ENCODE results near the gene PPP6C. TPM values are rescaled to one million over a fixed set of nuclear protein-coding genes. Genes with fewer than 3 reads are reported as not detected.

The PPP6C gene
- total RNA-seq, 1 donor from 2014 or later, result 50.6 TPM

DNA sequence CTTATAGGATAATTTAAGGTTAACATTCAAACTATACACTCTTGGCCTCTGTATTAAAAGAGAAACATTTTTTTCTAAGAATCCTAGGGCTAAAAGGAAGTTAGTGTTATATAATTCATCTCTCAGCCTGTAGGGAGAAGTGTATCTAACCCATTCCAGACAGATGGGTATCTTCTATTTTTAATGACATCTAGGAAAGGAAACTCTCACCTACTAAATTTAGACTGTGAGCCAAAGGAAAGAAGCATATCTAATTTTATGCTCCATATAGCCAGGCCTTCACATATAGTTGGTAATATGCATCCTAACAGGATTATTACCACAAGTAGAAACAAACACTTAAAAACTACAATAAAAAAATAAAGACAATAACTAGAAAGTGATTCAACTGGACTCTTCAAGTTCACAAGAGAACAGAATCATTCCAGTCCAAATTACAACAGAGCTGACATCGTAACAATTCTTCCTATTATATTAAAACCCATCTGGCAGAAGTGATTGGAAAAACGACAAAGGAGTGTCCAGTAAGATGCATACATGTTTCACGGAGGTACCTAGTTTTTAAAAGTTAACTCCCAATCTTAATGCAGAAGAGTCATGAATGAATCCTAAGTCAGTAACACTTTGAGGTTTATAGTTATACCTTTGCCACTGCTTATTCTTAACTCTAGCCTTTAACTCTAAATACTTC lies 85.7 kb downstream of the PPP6C start:
- intact Hi-C loops (cut with micrococcal nuclease), result no loop called here

DNA sequence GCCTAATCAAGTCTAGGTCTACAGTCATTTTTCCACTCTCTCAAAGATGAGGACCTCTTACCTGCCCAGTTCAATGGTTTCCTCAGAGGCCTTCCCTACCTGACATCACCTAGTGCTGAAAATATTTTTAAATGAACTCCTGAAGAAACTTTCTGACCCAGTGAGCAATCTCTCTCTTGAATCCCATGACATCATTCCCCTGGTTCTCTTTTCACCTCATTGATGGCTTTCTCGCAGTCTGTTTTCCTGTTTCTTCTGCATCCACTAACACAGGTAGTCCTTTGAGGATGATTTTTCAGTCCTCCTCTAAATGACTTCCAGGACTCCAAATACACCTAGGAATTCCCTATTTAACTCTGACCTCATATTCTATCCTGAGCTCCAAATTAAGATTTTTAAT lies 86.6 kb downstream of the PPP6C start:
- intact Hi-C loops (cut with micrococcal nuclease), result no loop called here

DNA sequence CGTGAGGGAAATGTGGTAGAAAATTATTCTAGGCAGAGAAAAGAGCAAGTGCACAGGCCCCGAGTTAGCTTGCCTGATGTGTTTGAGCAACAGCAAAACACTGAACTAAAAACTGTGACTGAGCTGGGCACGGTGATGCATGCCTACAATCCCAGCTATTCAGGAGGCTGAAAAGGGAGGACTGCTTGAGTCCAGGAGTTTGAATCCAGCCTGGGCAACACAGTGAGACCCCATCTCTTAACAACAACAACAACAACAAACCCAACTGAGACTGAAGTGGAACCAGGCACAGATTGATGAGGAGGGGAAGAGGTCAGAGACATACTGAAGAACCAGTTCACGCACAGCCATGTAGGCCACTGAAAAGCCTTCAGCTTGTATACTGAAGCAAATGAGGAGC lies 88.8 kb downstream of the PPP6C start:
- intact Hi-C loops (cut with micrococcal nuclease), result no loop called here

- intact Hi-C loops (cut with micrococcal nuclease), result no loop called here
Observed at GRCh38 chr9:125099816-125100215, 89.8 kb downstream of the PPP6C start.

Other genes starting within 250 kb of the PPP6C start
- gene GOLGA1, start 248.7 kb downstream of the PPP6C start, total RNA-seq, result 13.5 and 15.3 TPM in 2 replicates
- gene SCAI, start 46.3 kb downstream of the PPP6C start, total RNA-seq, result 12.2 and 14.1 TPM in 2 replicates
- 19.2 and 19.8 TPM in 2 replicates for gene RABEPK, start 10.7 kb upstream of the PPP6C start, total RNA-seq
- 274 and 277 TPM in 2 replicates for gene HSPA5, start 51.5 kb upstream of the PPP6C start, total RNA-seq
- gene GAPVD1, start 72.0 kb upstream of the PPP6C start, total RNA-seq, result 49.4 and 51.9 TPM in 2 replicates